IPS-20b (cell line): Measurements from ENCODE around the gene ARHGAP22.

Experiments used
- H3K27ac ChIP-seq: one replicate; pipeline ENCODE4 v1.5.1; 2013; ENCODE audit warnings: low read length
- H3K27me3 ChIP-seq: 2 replicates; pipeline ENCODE4 v1.6.1; 2013; ENCODE audit warnings: mild to moderate bottlenecking, low read length, inconsistent platforms; ENCODE audit not compliant: insufficient read depth
- H3K36me3 ChIP-seq: 2 replicates; pipeline ENCODE4 v1.6.1; 2013; ENCODE audit warnings: low read depth, mild to moderate bottlenecking, inconsistent platforms, low read length, moderate library complexity; ENCODE audit not compliant: insufficient read depth
- H3K4me1 ChIP-seq: 2 replicates; pipeline ENCODE4 v1.6.1; 2013; ENCODE audit warnings: mild to moderate bottlenecking, control low read depth, inconsistent platforms, low read length, moderate library complexity; ENCODE audit not compliant: insufficient read depth
- H3K4me3 ChIP-seq: 2 replicates; pipeline ENCODE4 v1.5.1; 2013; ENCODE audit warnings: mild to moderate bottlenecking, low read length, inconsistent platforms
- H3K9ac ChIP-seq: 2 replicates; pipeline ENCODE4 v1.6.1; 2013; ENCODE audit warnings: low read depth, mild to moderate bottlenecking, inconsistent platforms, low read length, moderate library complexity
- H3K9me3 ChIP-seq: 2 replicates; pipeline ENCODE4 v1.6.1; 2013; ENCODE audit warnings: mild to moderate bottlenecking, low read depth, low read length, inconsistent platforms; ENCODE audit not compliant: insufficient read depth

ARHGAP22 gene

GRCh38 chr10:48529331-48529730 is 75.5 kb downstream of the ARHGAP22 start:
- Histone ChIP-seq H3K27ac (no peak overlapping the region), H3K9ac (no peak overlapping the region), H3K4me3 (no peak overlapping the region), H3K9me3 (0 out of 2 replicates have a peak, but pooled peaks cover 2% of the 10 kb centered on the region), H3K27me3 (peaks cover 8% of the 10 kb centered on the region; the same call in 1 of the 2 replicates), H3K4me1 (peaks cover 13% of the 10 kb centered on the region), H3K36me3 (no peaks in the 10 kb centered on the region)

GRCh38 chr10:48527756-48528155 is 77.1 kb downstream of the ARHGAP22 start:
- H3K4me3 ChIP-seq = no peak overlapping the region
- H3K27me3 ChIP-seq = peaks cover 13% of the 10 kb centered on the region; the same call in 1 of the 2 replicates
- no peak overlapping the region for H3K27ac ChIP-seq
- no peaks in the 10 kb centered on the region for H3K36me3 ChIP-seq
- H3K9me3 ChIP-seq = 0 out of 2 replicates have a peak, but pooled peaks cover 1% of the 10 kb centered on the region
- H3K4me1 ChIP-seq = peaks cover 7% of the 10 kb centered on the region; the same call in 1 of the 2 replicates
- H3K9ac ChIP-seq = no peak overlapping the region

- H3K27ac ChIP-seq = no peak overlapping the region
- peaks cover 7% of the 10 kb centered on the region; the same call in 1 of the 2 replicates for H3K4me1 ChIP-seq
- no peak overlapping the region for H3K9ac ChIP-seq
- H3K36me3 ChIP-seq = no peaks in the 10 kb centered on the region
- H3K27me3 ChIP-seq = peaks cover 21% of the 10 kb centered on the region; the same call in 1 of the 2 replicates
- no peaks in the 10 kb centered on the region for H3K9me3 ChIP-seq
- H3K4me3 ChIP-seq = no peak overlapping the region
These were observed 77.9 kb downstream of the ARHGAP22 start for GRCh38 chr10:48526846-48527505.

- Histone ChIP-seq H3K36me3 (no peaks in the 10 kb centered on the region), H3K9ac (peak overlapping the region; percentile 13; the same call in 1 of the 2 replicates), H3K27me3 (peaks cover 25% of the 10 kb centered on the region; the same call in 1 of the 2 replicates), H3K4me3 (no peak overlapping the region), H3K9me3 (no peaks in the 10 kb centered on the region), H3K27ac (no peak overlapping the region), H3K4me1 (peaks cover 7% of the 10 kb centered on the region; the same call in 1 of the 2 replicates)
These were observed 78.7 kb downstream of the ARHGAP22 start for GRCh38 chr10:48526011-48526821.

- H3K27ac ChIP-seq = no peak overlapping the region
- H3K4me1 ChIP-seq = peaks cover 7% of the 10 kb centered on the region; the same call in 1 of the 2 replicates
- H3K9ac ChIP-seq = no peak overlapping the region
- H3K36me3 ChIP-seq = no peaks in the 10 kb centered on the region
- H3K4me3 ChIP-seq = no peak overlapping the region
- peaks cover 25% of the 10 kb centered on the region; the same call in 1 of the 2 replicates for H3K27me3 ChIP-seq
- H3K9me3 ChIP-seq = no peaks in the 10 kb centered on the region
These were observed 79.8 kb downstream of the ARHGAP22 start for GRCh38 chr10:48525113-48525512.

- Histone ChIP-seq H3K4me1 (peaks cover 7% of the 10 kb centered on the region; the same call in 1 of the 2 replicates), H3K27me3 (peaks cover 25% of the 10 kb centered on the region; the same call in 1 of the 2 replicates), H3K9me3 (no peaks in the 10 kb centered on the region), H3K27ac (no peak overlapping the region), H3K36me3 (no peaks in the 10 kb centered on the region), H3K4me3 (peak overlapping the region; percentile 83; the same call in 1 of the 2 replicates), H3K9ac (peak overlapping the region; percentile 65; the same call in 1 of the 2 replicates)
These were observed 80.8 kb downstream of the ARHGAP22 start for GRCh38 chr10:48523820-48524758.

GRCh38 chr10:48523212-48523819 is 81.6 kb downstream of the ARHGAP22 start:
- no peak overlapping the region for H3K27ac ChIP-seq
- H3K27me3 ChIP-seq = peaks cover 25% of the 10 kb centered on the region; the same call in 1 of the 2 replicates
- H3K9me3 ChIP-seq = no peaks in the 10 kb centered on the region
- peak overlapping the region; percentile 65; the same call in 1 of the 2 replicates for H3K9ac ChIP-seq
- peak overlapping the region; percentile 83 for H3K4me3 ChIP-seq
- no peaks in the 10 kb centered on the region for H3K36me3 ChIP-seq
- H3K4me1 ChIP-seq = peaks cover 7% of the 10 kb centered on the region; the same call in 1 of the 2 replicates

GRCh38 chr10:48522011-48522765 is 82.7 kb downstream of the ARHGAP22 start:
- H3K9ac ChIP-seq = no peak overlapping the region
- peaks cover 25% of the 10 kb centered on the region; the same call in 1 of the 2 replicates for H3K27me3 ChIP-seq
- H3K4me3 ChIP-seq = no peak overlapping the region; the same call in 1 of the 2 replicates
- H3K4me1 ChIP-seq = peaks cover 7% of the 10 kb centered on the region; the same call in 1 of the 2 replicates
- H3K36me3 ChIP-seq = no peaks in the 10 kb centered on the region
- no peaks in the 10 kb centered on the region for H3K9me3 ChIP-seq
- H3K27ac ChIP-seq = no peak overlapping the region

- Histone ChIP-seq H3K9ac (no peak overlapping the region), H3K4me3 (no peak overlapping the region)
These were observed 84.3 kb downstream of the ARHGAP22 start for GRCh38 chr10:48520594-48520993.

GRCh38 chr10:48520184-48520506 is 84.7 kb downstream of the ARHGAP22 start:
- H3K9me3 ChIP-seq = peaks cover 4% of the 10 kb centered on the region; the same call in 1 of the 2 replicates
- no peak overlapping the region for H3K9ac ChIP-seq
- no peaks in the 10 kb centered on the region for H3K36me3 ChIP-seq
- H3K4me1 ChIP-seq = peaks cover 2% of the 10 kb centered on the region; the same call in 1 of the 2 replicates
- no peak overlapping the region for H3K27ac ChIP-seq
- H3K27me3 ChIP-seq = peaks cover 24% of the 10 kb centered on the region; the same call in 1 of the 2 replicates
- no peak overlapping the region for H3K4me3 ChIP-seq

More at GRCh38 chr10:48520594-48520993, 84.3 kb downstream of the ARHGAP22 start:
- no peaks in the 10 kb centered on the region for H3K9me3 ChIP-seq
- H3K27ac ChIP-seq = no peak overlapping the region
- H3K4me1 ChIP-seq = peaks cover 2% of the 10 kb centered on the region; the same call in 1 of the 2 replicates
- H3K36me3 ChIP-seq = no peaks in the 10 kb centered on the region
- peaks cover 25% of the 10 kb centered on the region; the same call in 1 of the 2 replicates for H3K27me3 ChIP-seq
